GM18951 (cell line): ENCODE data around the gene CRYGC.
"Not testable (repeated sequence)": the region's sequence is repeated elsewhere in the genome, so short reads cannot be mapped to it uniquely, and the experiment has no call there.

Source experiments
- POLR2A ChIP-seq: IDR thresholded peaks from 4 replicates; pipeline ENCODE4 v1.6.1; 2011; ENCODE audit warnings: mild to moderate bottlenecking; ENCODE audit not compliant: insufficient read length, insufficient read depth; ENCODE audit errors: extremely low read depth
- in situ Hi-C: fragments of 300-500 bp; cut with MboI; formaldehyde crosslinking; loops from one replicate; pipeline ENCODE4 v1.12.0; 2022; ENCODE audit warnings: low sequenced_read_pairs, mixed read lengths, inconsistent platforms; ENCODE audit not compliant: unreplicated experiment

The CRYGC gene

DNA sequence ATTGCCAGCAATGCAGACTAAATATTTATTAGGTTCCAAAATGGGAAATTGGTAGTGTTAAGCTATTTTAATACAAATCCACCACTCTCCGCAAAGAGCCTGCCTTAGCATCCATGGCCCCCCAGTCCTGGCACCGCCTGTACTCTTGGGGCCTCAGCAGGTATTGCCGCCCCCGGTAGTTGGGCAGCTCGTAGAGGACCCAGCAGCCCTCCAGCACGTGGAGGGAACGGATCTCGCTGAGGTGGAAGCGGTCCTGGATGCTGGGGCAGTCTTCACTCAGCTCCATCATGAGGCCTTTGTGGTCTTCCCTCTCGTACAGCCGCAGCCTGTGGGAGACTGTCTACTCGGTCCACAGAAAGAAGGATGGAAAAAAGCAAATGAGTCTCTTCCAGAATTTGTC lies 1.5 kb downstream of the CRYGC start:
- in situ Hi-C loops = no loop called here
- TF ChIP-seq POLR2A = no peak

DNA sequence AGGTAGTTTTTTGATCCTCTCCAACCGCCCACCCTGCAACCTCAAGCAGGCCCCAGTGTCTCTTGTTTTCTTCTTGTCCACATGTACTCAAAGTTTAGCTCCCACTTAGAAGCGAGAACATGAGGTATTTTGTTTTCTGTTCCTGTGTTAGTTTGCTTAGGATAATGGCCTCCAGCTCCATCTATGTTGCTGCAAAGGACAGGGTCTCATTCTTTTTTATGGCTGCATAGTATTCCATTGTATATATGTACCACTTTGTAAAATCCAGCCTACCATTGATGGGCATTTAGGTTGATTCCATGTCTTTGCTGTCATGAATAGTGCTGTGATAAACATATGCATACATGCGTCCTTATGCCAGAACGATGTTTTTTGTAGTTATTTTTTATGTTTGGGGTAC lies 2.5 kb downstream of the CRYGC start:
- in situ Hi-C loops = no loop called here
- no peak for TF ChIP-seq POLR2A

DNA sequence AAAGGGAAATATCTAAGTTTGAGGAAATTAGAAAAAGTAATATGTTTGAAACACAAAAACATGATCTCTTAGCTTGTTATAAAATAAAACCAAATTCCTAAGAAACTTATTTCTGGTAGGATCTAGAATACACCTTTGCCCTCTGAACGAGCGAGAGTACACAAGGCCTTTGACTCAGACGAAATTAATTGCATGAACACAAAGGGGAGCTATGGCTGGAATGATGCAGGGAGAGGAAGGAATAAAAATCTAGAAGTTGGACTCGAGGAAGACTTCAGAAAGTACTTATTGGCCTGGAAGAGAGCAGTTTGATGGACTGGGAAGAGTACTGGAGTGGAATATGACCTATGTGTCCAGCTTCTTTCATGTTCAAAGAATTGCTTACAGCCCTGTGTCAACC lies 4.4 kb downstream of the CRYGC start:
- in situ Hi-C loops = no loop called here
- no peak for TF ChIP-seq POLR2A

GRCh38 chr2:208124013-208124715 lies 5.5 kb downstream of the CRYGC start, which contains the start of gene CRYGD:
CRYGD (minus strand) TSS chr2:208124524; CDS start chr2:208124473, 51 bp downstream.
- in situ Hi-C loops = not testable (repeated sequence)

DNA sequence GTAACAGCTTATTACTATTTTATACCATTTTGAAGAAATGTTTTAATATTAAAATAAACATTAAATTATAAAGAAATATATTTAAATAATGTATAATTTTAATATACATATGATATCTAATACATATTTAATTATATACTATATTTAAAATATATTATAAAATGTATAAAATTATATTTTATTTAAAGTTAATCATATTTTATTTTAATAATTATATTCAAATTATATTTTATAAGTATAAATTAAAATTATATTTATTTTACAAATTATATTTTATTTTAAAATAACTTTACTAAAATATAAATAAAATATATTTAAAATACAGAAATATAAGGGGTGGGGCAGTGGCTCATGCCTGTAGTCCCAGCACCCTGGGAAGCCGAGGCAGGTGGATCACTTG lies 7.4 kb downstream of the CRYGC start:
- no peak for TF ChIP-seq POLR2A
- in situ Hi-C loops = no loop called here

- in situ Hi-C loops = no loop called here
- TF ChIP-seq POLR2A = no peak
Measured at GRCh38 chr2:208118918-208119317, 10.7 kb downstream of the CRYGC start.

- in situ Hi-C loops = not testable (repeated sequence)
Measured at GRCh38 chr2:208117390-208117789, 12.2 kb downstream of the CRYGC start.

DNA sequence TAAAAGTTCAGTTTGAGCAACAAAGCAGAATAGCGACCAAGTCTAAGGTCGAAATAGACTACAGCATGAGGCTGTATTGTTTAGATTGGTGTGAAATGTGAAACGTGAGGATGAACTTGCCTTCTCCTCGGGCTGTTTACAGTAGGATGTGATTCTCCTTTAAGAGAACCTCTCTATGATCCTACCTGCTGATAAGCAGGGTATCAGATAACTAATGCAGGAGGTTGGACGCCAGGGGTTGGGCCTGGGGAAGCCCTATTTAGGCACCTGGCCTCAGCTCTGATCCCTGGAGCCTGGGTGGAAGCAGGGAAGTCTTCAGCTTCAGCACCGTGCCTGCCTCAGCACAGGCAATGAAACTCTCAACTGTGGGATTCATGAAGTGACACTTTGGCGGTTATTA lies 16.7 kb downstream of the CRYGC start:
- in situ Hi-C loops = no loop called here
- no peak for TF ChIP-seq POLR2A

- in situ Hi-C loops = not testable (repeated sequence)
Measured at GRCh38 chr2:208112273-208112745, 17.3 kb downstream of the CRYGC start.

GRCh38 chr2:208103616-208104015 lies 26.0 kb downstream of the CRYGC start:
- TF ChIP-seq POLR2A = no peak
- in situ Hi-C loops = no loop called here

DNA sequence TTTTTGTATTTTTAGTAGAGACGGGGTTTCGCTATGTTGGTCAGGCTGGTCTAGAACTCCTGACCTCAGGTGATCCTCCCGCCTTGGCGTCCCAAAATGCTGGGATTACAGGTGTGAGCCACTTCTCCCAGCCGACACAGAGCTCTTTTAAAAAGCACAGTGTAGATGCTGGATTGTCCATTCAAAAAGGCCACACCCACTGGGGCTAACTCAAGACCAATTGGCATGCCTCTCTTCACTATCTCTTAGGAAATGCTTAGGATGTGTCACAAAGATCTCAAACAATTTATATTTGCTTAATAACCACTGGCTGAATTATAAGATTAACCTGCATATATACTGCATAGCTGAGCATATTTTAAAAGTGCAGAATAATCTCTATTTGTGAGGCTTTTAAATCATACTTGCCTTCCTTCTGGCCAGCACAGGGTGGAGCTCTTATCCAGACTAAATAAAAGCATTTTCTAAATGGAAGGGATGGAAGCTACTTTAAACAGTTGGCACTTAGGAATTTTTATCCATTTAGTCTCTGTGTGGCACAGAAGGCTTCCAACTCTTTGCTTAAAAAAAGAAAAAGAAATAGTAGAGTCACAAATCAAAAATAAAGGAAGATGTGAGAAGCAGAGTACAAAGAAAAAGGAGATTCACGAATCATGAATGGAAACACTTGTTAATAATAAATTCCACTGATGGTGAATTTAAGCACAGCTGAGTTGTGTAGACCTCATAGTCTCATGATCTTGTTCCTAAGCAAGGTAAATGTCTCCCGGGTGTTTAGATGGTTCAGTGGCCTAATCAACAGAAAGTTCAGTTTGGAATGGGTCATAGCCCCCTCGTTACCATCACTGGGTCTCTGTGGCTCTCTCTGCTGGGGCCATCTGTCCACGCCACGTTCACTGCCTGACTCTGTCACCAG lies 27.7 kb downstream of the CRYGC start:
- no peak for TF ChIP-seq POLR2A
- in situ Hi-C loops = no loop called here

DNA sequence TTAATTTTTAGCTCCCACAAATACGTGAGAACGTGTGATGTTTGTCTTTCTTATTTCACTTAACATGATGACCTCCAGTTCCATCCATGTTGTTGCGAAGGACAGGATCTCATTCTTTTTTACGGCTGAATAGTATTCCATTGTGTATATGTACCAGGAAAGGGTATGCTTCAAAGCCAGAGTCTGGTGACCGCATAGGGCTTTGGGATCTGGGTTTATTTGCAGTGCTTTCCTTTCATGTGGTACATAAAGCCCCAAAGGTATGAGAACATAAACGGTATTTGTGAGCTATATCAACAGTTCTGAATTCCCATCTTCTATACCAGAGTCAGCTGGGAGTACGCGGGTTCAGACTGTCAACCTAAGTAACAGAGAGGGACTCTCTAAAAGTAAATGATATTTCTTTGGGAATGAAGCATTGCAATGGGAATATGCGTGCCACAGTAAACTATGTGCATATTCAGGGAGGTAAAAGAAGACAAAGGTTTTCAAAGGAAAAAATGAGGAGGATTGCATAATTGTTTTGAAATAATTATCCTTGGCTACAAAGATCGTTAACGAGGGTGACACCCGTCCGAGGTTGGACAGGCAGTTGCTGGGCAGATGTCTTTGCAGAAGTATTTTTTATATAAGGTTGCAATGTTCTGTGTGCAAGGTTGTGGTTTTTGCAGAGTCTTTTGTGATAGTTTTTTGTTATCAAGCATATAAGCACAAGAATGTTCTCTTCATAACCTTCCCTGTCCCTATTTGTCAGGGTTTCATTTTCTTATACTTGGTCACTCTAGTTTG lies 29.8 kb downstream of the CRYGC start:
- no peak for TF ChIP-seq POLR2A
- in situ Hi-C loops = no loop called here

DNA sequence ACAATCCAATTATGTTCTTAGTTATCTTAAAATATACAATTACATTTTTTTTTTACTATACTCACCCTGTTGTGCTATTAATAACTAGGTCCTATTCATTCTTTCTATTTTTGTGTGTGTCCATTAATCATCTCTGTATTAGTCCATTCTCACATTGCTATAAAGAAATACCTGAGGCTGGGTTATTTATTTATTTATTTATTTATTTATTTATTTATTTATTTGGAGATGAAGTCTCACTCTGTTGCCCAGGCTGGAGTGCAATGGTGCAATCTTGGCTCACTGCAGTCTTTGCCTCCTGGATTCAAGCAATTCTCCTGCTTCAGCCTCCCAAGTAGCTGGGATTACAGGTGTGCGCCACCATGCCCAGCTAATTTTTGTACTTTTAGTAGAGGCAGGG lies 30.9 kb downstream of the CRYGC start:
- in situ Hi-C loops = not testable (repeated sequence)
